ENCODE measurements around the gene FTH1. TPM values are rescaled to one million over a fixed set of nuclear protein-coding genes. Genes with fewer than 3 reads are reported as not detected.

The FTH1 gene
- total RNA-seq, 1 donor from 2014 or later = 1,669 TPM

GRCh38 chr11:61972672-61973475 lies 5.4 kb upstream of the FTH1 start:
- peaks cover 61% of the 10 kb centered on the region for H3K4me1 Mint-ChIP-seq (ENCODE audit: low read depth)
- H3K9me3 Mint-ChIP-seq (ENCODE audit: low read depth) = no peaks in the 10 kb centered on the region
- TF ChIP-seq CTCF (IDR thresholded peaks at IDR 0.05; ENCODE audit: unreplicated experiment) = no peak
- H3K27me3 Mint-ChIP-seq = no peaks in the 10 kb centered on the region
- DNase-seq (ENCODE audit: low spot score, unreplicated experiment) = no peak
- peak overlapping the region; percentile 52 for H3K4me3 Mint-ChIP-seq (ENCODE audit: low read depth)
- H3K27ac Mint-ChIP-seq = peak overlapping the region; percentile 96
- no peaks in the 10 kb centered on the region for H3K36me3 Mint-ChIP-seq (ENCODE audit: insufficient read depth)

- Mint-ChIP-seq H3K27me3 (no peaks in the 10 kb centered on the region), H3K36me3 (ENCODE audit: insufficient read depth) (no peaks in the 10 kb centered on the region), H3K27ac (peak overlapping the region; percentile 96), H3K9me3 (ENCODE audit: low read depth) (no peaks in the 10 kb centered on the region), H3K4me1 (ENCODE audit: low read depth) (peaks cover 59% of the 10 kb centered on the region), H3K4me3 (ENCODE audit: low read depth) (peak overlapping the region; percentile 52)
- TF ChIP-seq CTCF (IDR thresholded peaks at IDR 0.05; ENCODE audit: unreplicated experiment) = no peak
- no peak for DNase-seq (ENCODE audit: low spot score, unreplicated experiment)
Measured at GRCh38 chr11:61972112-61972671, 4.8 kb upstream of the FTH1 start.

- DNase-seq (ENCODE audit: low spot score, unreplicated experiment) = peak; percentile 81
- peaks cover 57% of the 10 kb centered on the region for H3K4me1 Mint-ChIP-seq (ENCODE audit: low read depth)
Measured at GRCh38 chr11:61971248-61972111, 4.0 kb upstream of the FTH1 start.

GRCh38 chr11:61969838-61970662 lies 2.6 kb upstream of the FTH1 start:
- Mint-ChIP-seq H3K9me3 (ENCODE audit: low read depth) (no peaks in the 10 kb centered on the region), H3K27me3 (no peaks in the 10 kb centered on the region), H3K36me3 (ENCODE audit: insufficient read depth) (peaks cover 8% of the 10 kb centered on the region), H3K4me1 (ENCODE audit: low read depth) (peaks cover 53% of the 10 kb centered on the region), H3K4me3 (ENCODE audit: low read depth) (peak overlapping the region; percentile 37), H3K27ac (no peak overlapping the region)
- TF ChIP-seq CTCF (IDR thresholded peaks at IDR 0.05; ENCODE audit: unreplicated experiment) = no peak
- DNase-seq (ENCODE audit: low spot score, unreplicated experiment) = no peak

More at GRCh38 chr11:61971248-61972111, 4.0 kb upstream of the FTH1 start:
- no peak for TF ChIP-seq CTCF (IDR thresholded peaks at IDR 0.05; ENCODE audit: unreplicated experiment)
- no peaks in the 10 kb centered on the region for H3K27me3 Mint-ChIP-seq
- H3K27ac Mint-ChIP-seq = peak overlapping the region; percentile 96
- H3K36me3 Mint-ChIP-seq (ENCODE audit: insufficient read depth) = peaks cover under 1% of the 10 kb centered on the region
- no peaks in the 10 kb centered on the region for H3K9me3 Mint-ChIP-seq (ENCODE audit: low read depth)
- H3K4me3 Mint-ChIP-seq (ENCODE audit: low read depth) = peak overlapping the region; percentile 3
